HUES48 (cell line): ENCODE data around the gene KRTAP9-1.
"Not testable (repeated sequence)": the region's sequence is repeated elsewhere in the genome, so short reads cannot be mapped to it uniquely, and the experiment has no call there.

Source experiments
- H3K27ac ChIP-seq: one replicate; pipeline ENCODE4 v1.7.0; 2013; ENCODE audit warnings: low read depth, low read length, inconsistent platforms
- H3K27me3 ChIP-seq: 2 replicates; pipeline ENCODE4 v1.6.1; 2013; ENCODE audit warnings: mild to moderate bottlenecking, low read length; ENCODE audit not compliant: control insufficient read depth, insufficient read depth
- H3K36me3 ChIP-seq: 2 replicates; pipeline ENCODE4 v1.6.1; 2013; ENCODE audit warnings: low read length; ENCODE audit not compliant: control insufficient read depth, insufficient read depth
- H3K4me1 ChIP-seq: 2 replicates; pipeline ENCODE4 v1.6.1; 2013; ENCODE audit warnings: mild to moderate bottlenecking, low read length; ENCODE audit not compliant: control insufficient read depth, insufficient read depth
- H3K4me3 ChIP-seq: 2 replicates; pipeline ENCODE4 v1.5.1; 2013; ENCODE audit warnings: mild to moderate bottlenecking, low read depth, low read length
- H3K9ac ChIP-seq: 2 replicates; pipeline ENCODE4 v1.6.1; 2013; ENCODE audit warnings: mild to moderate bottlenecking, low read depth, low read length, moderate library complexity
- H3K9me3 ChIP-seq: 2 replicates; pipeline ENCODE4 v1.6.1; 2013; ENCODE audit warnings: low read length; ENCODE audit not compliant: control insufficient read depth, insufficient read depth

The KRTAP9-1 gene

GRCh38 chr17:41189837-41190318 is at the start of gene KRTAP9-1:
Gene KRTAP9-1 (plus strand): TSS chr17:41189887. CDS start chr17:41189887, 0 bp downstream.
- H3K9ac ChIP-seq, H3K9me3 ChIP-seq, H3K27me3 ChIP-seq, H3K27ac ChIP-seq, H3K4me1 ChIP-seq, H3K4me3 ChIP-seq, H3K36me3 ChIP-seq: not testable (repeated sequence)

- H3K9ac ChIP-seq, result no peak within 1 kb of the TSS
- H3K4me1 ChIP-seq, result no peaks in the 10 kb centered on the region
- no peak within 1 kb of the TSS for H3K27ac ChIP-seq
- H3K4me3 ChIP-seq, result no peak within 1 kb of the TSS
- H3K9me3 ChIP-seq, result peaks cover 9% of the 10 kb centered on the region
- H3K27me3 ChIP-seq, result no peaks in the 10 kb centered on the region
- no peaks in the 10 kb centered on the region for H3K36me3 ChIP-seq
Measured at GRCh38 chr17:41140360-41141131, 49.1 kb upstream of the KRTAP9-1 start, which contains the start of gene KRTAP4-6. Gene KRTAP4-6 (minus strand): TSS chr17:41140544. CDS start chr17:41140487, 57 bp downstream.

- no peaks in the 10 kb centered on the region for H3K36me3 ChIP-seq
- H3K9ac ChIP-seq, result no peak overlapping the region
- peaks cover 9% of the 10 kb centered on the region for H3K9me3 ChIP-seq
- H3K4me1 ChIP-seq, result 0 out of 2 replicates have a peak, but pooled peaks cover 1% of the 10 kb centered on the region
- no peak overlapping the region for H3K4me3 ChIP-seq
- H3K27ac ChIP-seq, result no peak overlapping the region
- H3K27me3 ChIP-seq, result no peaks in the 10 kb centered on the region
Measured at GRCh38 chr17:41141361-41141760, 48.3 kb upstream of the KRTAP9-1 start.

- H3K9ac ChIP-seq, result no peak overlapping the region
- no peak overlapping the region for H3K4me3 ChIP-seq
- H3K4me1 ChIP-seq, result 0 out of 2 replicates have a peak, but pooled peaks cover 4% of the 10 kb centered on the region
- peaks cover 9% of the 10 kb centered on the region for H3K9me3 ChIP-seq
- H3K27ac ChIP-seq, result no peak overlapping the region
- no peaks in the 10 kb centered on the region for H3K27me3 ChIP-seq
- no peaks in the 10 kb centered on the region for H3K36me3 ChIP-seq
Measured at GRCh38 chr17:41144846-41145245, 44.8 kb upstream of the KRTAP9-1 start.

GRCh38 chr17:41145261-41145660 is 44.4 kb upstream of the KRTAP9-1 start:
- Histone ChIP-seq H3K9ac (no peak overlapping the region), H3K4me1 (0 out of 2 replicates have a peak, but pooled peaks cover 4% of the 10 kb centered on the region), H3K27me3 (no peaks in the 10 kb centered on the region), H3K9me3 (peaks cover 9% of the 10 kb centered on the region), H3K4me3 (no peak overlapping the region), H3K27ac (no peak overlapping the region), H3K36me3 (no peaks in the 10 kb centered on the region)

GRCh38 chr17:41147531-41148204 is 42.0 kb upstream of the KRTAP9-1 start:
- no peak overlapping the region for H3K4me3 ChIP-seq

GRCh38 chr17:41148971-41149651 is 40.6 kb upstream of the KRTAP9-1 start:
- H3K4me1 ChIP-seq, H3K36me3 ChIP-seq, H3K27me3 ChIP-seq, H3K4me3 ChIP-seq, H3K9ac ChIP-seq, H3K27ac ChIP-seq, H3K9me3 ChIP-seq: not testable (repeated sequence)

More at GRCh38 chr17:41147531-41148204, 42.0 kb upstream of the KRTAP9-1 start:
- Histone ChIP-seq H3K36me3 (no peaks in the 10 kb centered on the region), H3K27me3 (no peaks in the 10 kb centered on the region), H3K9me3 (peaks cover 9% of the 10 kb centered on the region), H3K9ac (no peak overlapping the region), H3K27ac (no peak overlapping the region), H3K4me1 (0 out of 2 replicates have a peak, but pooled peaks cover 4% of the 10 kb centered on the region)

- Histone ChIP-seq H3K9me3 (no peaks in the 10 kb centered on the region), H3K27ac (no peak within 1 kb of the TSS), H3K27me3 (no peaks in the 10 kb centered on the region), H3K4me1 (0 out of 2 replicates have a peak, but pooled peaks cover 4% of the 10 kb centered on the region), H3K4me3 (no peak within 1 kb of the TSS), H3K36me3 (no peaks in the 10 kb centered on the region), H3K9ac (no peak within 1 kb of the TSS)
Measured at GRCh38 chr17:41149652-41149985, 40.1 kb upstream of the KRTAP9-1 start, which contains the start of gene KRTAP4-5. Gene KRTAP4-5 (minus strand): TSS chr17:41149825. CDS start chr17:41149767, 58 bp downstream.

GRCh38 chr17:41150026-41150425 is 39.7 kb upstream of the KRTAP9-1 start:
- no peak overlapping the region for H3K9ac ChIP-seq
- H3K27me3 ChIP-seq, result no peaks in the 10 kb centered on the region
- H3K9me3 ChIP-seq, result no peaks in the 10 kb centered on the region
- no peak overlapping the region for H3K27ac ChIP-seq
- H3K4me3 ChIP-seq, result no peak overlapping the region
- 0 out of 2 replicates have a peak, but pooled peaks cover 4% of the 10 kb centered on the region for H3K4me1 ChIP-seq
- no peaks in the 10 kb centered on the region for H3K36me3 ChIP-seq

GRCh38 chr17:41151525-41151924 is 38.2 kb upstream of the KRTAP9-1 start:
- Histone ChIP-seq H3K36me3 (no peaks in the 10 kb centered on the region), H3K27ac (no peak overlapping the region), H3K4me1 (0 out of 2 replicates have a peak, but pooled peaks cover 1% of the 10 kb centered on the region), H3K9me3 (no peaks in the 10 kb centered on the region), H3K9ac (no peak overlapping the region), H3K4me3 (no peak overlapping the region), H3K27me3 (no peaks in the 10 kb centered on the region)
